ENCODE data around the gene CRYBB1.

The CRYBB1 gene

DNA sequence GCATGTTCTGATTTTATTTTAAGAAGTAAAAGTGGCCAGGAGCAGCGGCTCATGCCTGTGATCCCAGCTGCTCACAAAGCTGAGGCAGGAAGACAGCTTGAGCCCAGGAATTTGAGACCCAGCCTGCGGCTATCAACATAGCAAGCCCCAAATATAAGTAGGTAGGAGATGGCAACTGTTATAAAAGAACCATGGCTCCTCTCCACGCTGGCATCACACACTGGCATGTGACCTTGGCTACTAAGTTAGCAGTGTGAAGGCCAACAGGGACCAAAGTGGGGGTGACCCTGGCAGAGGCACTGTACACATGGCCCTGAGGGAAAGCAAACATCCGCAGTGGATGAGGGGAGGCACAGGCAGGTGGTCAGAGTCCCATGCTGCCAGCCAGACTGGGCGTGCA lies 60.9 kb downstream of the CRYBB1 start:
- TF ChIP-seq POLR2AphosphoS5 (IDR thresholded peaks at IDR 0.05; ENCODE audit: low read depth, low read length): no peak
- no peak for TF ChIP-seq FOXP2 (optimal IDR thresholded peaks at IDR 0.05; ENCODE audit: borderline replicate concordance, extremely low read depth, extremely low read length, insufficient read depth)
- TF ChIP-seq, protein P1, sequence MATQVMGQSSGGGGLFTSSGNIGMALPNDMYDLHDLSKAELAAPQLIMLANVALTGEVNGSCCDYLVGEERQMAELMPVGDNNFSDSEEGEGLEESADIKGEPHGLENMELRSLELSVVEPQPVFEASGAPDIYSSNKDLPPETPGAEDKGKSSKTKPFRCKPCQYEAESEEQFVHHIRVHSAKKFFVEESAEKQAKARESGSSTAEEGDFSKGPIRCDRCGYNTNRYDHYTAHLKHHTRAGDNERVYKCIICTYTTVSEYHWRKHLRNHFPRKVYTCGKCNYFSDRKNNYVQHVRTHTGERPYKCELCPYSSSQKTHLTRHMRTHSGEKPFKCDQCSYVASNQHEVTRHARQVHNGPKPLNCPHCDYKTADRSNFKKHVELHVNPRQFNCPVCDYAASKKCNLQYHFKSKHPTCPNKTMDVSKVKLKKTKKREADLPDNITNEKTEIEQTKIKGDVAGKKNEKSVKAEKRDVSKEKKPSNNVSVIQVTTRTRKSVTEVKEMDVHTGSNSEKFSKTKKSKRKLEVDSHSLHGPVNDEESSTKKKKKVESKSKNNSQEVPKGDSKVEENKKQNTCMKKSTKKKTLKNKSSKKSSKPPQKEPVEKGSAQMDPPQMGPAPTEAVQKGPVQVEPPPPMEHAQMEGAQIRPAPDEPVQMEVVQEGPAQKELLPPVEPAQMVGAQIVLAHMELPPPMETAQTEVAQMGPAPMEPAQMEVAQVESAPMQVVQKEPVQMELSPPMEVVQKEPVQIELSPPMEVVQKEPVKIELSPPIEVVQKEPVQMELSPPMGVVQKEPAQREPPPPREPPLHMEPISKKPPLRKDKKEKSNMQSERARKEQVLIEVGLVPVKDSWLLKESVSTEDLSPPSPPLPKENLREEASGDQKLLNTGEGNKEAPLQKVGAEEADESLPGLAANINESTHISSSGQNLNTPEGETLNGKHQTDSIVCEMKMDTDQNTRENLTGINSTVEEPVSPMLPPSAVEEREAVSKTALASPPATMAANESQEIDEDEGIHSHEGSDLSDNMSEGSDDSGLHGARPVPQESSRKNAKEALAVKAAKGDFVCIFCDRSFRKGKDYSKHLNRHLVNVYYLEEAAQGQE (IDR thresholded peaks at IDR 0.05; ENCODE audit: insufficient read depth in 1 of 2, low read depth in 2 of 2, low read length in 2 of 2): no peak
- no peak for TF ChIP-seq TAF1 (IDR thresholded peaks at IDR 0.05; ENCODE audit: borderline replicate concordance, insufficient read depth, low read length)
- TF ChIP-seq SIN3A (IDR thresholded peaks at IDR 0.05; ENCODE audit: borderline replicate concordance, insufficient read depth, low read length): no peak

DNA sequence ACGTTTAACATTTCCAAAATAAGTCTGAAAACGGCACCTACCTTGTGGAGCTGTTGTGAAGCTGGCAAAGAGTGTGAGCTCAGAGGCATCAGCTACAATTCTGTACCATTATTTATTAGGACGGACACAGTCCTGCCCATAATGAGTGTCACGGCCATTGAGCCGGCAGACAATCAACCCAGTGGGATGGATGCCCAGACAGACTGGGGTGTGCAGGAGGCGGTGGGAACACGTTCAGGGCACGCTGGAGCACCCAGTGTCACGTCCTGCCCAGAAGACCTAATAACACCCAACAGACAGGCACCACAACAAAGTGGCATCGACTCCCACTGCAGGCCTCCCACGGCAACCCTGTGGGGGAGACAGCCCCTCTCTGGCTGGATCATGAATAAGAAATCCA lies 62.3 kb downstream of the CRYBB1 start:
- TF ChIP-seq POLR2AphosphoS5 (IDR thresholded peaks at IDR 0.05; ENCODE audit: low read depth, low read length): no peak
- TF ChIP-seq, protein P1 (IDR thresholded peaks at IDR 0.05; ENCODE audit: insufficient read depth in 1 of 2, low read depth in 2 of 2, low read length in 2 of 2): no peak
- no peak for TF ChIP-seq TAF1 (IDR thresholded peaks at IDR 0.05; ENCODE audit: borderline replicate concordance, insufficient read depth, low read length)
- no peak for TF ChIP-seq FOXP2 (optimal IDR thresholded peaks at IDR 0.05; ENCODE audit: borderline replicate concordance, extremely low read depth, extremely low read length, insufficient read depth)
- TF ChIP-seq SIN3A (IDR thresholded peaks at IDR 0.05; ENCODE audit: borderline replicate concordance, insufficient read depth, low read length): no peak

DNA sequence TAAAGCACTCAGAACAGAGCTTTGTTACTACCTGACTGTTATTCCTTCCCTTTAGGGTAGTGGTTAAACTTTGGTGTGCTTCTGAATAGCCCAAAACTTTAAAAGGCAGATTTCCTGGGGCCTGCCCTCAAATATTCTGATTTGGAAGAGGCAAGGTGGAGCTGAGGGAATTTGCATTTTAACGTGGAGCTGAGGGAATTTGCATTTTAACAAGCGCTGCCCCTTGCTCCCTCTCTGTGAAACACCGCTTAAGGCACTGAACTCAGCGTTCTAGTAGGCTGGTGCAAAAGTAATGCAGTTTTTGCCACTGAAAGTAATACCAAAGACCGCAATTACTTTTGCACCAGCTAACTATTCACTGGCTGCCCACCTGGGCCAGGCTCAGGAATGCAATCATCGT lies 62.9 kb downstream of the CRYBB1 start:
- no peak for TF ChIP-seq POLR2AphosphoS5 (IDR thresholded peaks at IDR 0.05; ENCODE audit: low read depth, low read length)
- TF ChIP-seq, protein P1 (IDR thresholded peaks at IDR 0.05; ENCODE audit: insufficient read depth in 1 of 2, low read depth in 2 of 2, low read length in 2 of 2): no peak
- no peak for TF ChIP-seq TAF1 (IDR thresholded peaks at IDR 0.05; ENCODE audit: borderline replicate concordance, insufficient read depth, low read length)
- TF ChIP-seq SIN3A (IDR thresholded peaks at IDR 0.05; ENCODE audit: borderline replicate concordance, insufficient read depth, low read length): no peak
- TF ChIP-seq FOXP2 (optimal IDR thresholded peaks at IDR 0.05; ENCODE audit: borderline replicate concordance, extremely low read depth, extremely low read length, insufficient read depth): no peak

DNA sequence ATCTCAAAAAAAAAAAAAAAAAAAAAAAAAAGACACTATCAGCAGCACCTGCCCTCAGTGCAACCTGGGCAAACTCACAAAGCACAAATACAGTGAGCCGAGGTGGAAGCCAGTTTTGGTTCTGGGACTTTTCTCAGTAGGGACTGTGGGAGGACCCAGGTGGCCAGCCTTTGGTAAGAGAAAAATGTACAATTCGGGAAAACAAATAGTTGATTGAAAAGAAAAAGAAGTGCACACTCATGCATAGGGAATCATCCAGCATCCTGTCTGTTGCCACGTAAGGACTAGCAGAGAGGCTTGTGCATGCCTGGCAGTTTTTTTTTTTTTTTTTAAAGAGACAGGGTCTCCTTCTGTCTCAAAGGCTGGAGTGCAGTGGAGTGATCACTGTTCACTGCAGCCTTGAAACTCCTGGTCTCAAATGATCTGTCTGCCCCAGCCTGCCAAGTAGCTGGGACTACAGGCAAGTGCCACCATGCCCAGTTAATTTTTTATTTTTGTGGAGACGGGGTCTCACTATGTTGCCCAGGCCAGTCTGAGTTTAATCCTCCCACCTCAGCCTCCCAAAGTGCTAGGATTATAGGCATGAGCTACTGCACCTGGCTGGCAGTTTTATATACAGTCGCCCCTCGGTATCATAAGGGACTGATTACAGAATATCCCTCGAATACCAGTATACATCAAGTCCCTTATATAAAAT lies 64.6 kb downstream of the CRYBB1 start:
- TF ChIP-seq TAF1 (IDR thresholded peaks at IDR 0.05; ENCODE audit: borderline replicate concordance, insufficient read depth, low read length) (no peak), SIN3A (IDR thresholded peaks at IDR 0.05; ENCODE audit: borderline replicate concordance, insufficient read depth, low read length) (no peak), FOXP2 (optimal IDR thresholded peaks at IDR 0.05; ENCODE audit: borderline replicate concordance, extremely low read depth, extremely low read length, insufficient read depth) (no peak), POLR2AphosphoS5 (IDR thresholded peaks at IDR 0.05; ENCODE audit: low read depth, low read length) (no peak)
- TF ChIP-seq, protein P1 (IDR thresholded peaks at IDR 0.05; ENCODE audit: insufficient read depth in 1 of 2, low read depth in 2 of 2, low read length in 2 of 2): no peak

Data from PFSK-1 (cell line).